Hematopoietic multipotent progenitor cell (in vitro differentiated cells): ENCODE data around the gene CDCA8. TPM values are rescaled to one million over a fixed set of nuclear protein-coding genes. Genes with fewer than 3 reads are reported as not detected.
"Not testable (repeated sequence)": the region's sequence is repeated elsewhere in the genome, so short reads cannot be mapped to it uniquely, and the experiment has no call there.

ENCODE experiments used
- DNase-seq, 3 donors: peaks; one replicate each; pipeline ENCODE4 v3.0.0-alpha.2; 2011 to 2015; ENCODE audit warnings: low read depth in 2 of 3, low spot score in 2 of 3
- total RNA-seq: library from RNA; depleted of rRNA; stranded (reverse); fragments of >200 nt; gene quantifications from one replicate; pipeline ENCODE4 v1.2.3, GENCODE V29; 2012

Gene CDCA8
- total RNA-seq, 1 donor, result 1.6 TPM

DNA sequence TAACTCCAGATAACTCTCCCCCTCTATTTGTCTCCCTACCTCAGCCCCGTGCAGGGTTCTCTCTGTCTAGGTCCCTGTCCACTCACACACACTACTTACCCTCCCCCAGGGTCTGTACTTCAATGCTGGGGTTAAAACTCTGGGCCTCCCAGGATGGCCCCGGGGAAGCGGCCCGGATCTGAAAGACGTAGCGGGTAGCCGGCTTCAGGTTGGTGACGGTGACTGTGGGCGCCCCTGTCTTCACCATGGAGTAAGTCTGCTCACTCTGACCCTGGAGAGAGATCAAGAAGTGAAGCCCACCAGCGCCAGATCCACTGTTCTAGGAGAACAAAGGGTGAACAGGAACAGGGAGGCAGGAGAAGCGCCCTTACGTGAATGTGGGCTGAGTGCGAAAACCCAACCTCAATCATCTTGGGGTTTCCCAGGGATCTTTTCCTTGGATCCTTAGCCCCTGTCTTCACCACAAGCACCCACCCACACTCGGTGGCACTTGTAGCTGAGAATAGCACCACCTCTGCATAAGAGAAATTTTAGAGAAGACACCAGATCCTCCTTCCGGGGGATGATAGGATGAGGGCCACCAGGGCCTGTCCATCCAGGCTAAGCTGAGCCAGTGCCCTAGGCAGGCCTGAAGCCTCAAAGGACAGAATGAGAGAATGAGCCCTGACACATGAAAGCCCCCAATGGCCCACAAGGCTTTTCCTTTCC lies 39.1 kb downstream of the CDCA8 start:
- no peak for DNase-seq

GRCh38 chr1:37732111-37732780 lies 39.9 kb downstream of the CDCA8 start:
- no peak for DNase-seq

GRCh38 chr1:37734629-37735591 lies 42.6 kb downstream of the CDCA8 start:
- DNase-seq, result no peak

GRCh38 chr1:37737975-37738374 lies 45.7 kb downstream of the CDCA8 start:
- DNase-seq, result not testable (repeated sequence)

DNA sequence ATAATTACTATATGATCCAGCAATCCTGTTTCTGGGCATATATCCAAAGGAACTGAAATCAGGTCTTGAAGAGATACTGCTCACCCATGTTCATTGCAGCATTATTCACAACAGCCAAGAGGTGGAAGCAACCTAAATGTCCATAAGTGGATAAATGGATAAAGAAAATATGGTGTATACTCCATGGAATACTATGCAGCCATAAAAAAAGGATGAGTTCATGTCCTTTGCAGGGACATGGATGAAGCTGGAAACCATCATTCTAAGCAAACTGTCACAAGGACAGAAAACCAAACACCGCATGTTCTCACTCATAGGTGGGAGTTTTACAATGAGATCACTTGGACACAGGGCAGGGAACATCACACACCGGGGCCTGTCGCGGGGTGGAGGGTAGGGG lies 46.3 kb downstream of the CDCA8 start:
- not testable (repeated sequence) for DNase-seq

DNA sequence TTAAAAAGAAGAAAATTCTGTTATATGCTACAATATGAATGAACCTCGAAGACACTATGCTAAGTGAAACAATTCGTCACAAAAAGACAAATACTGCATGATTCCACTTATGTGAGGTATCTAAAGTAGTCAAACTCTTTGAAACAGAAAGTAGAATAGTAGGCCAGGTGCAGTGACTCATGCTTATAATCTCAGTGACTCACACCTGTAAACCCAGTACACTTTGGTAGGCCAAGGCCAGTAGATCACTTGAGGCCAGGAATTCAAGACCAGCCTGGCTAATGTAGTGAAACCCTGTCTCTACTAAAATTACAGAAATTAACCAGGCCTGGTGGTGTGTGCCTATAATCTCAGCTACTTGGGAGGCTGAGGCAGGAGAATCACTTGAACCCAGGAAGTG lies 46.9 kb downstream of the CDCA8 start:
- no peak for DNase-seq

DNA sequence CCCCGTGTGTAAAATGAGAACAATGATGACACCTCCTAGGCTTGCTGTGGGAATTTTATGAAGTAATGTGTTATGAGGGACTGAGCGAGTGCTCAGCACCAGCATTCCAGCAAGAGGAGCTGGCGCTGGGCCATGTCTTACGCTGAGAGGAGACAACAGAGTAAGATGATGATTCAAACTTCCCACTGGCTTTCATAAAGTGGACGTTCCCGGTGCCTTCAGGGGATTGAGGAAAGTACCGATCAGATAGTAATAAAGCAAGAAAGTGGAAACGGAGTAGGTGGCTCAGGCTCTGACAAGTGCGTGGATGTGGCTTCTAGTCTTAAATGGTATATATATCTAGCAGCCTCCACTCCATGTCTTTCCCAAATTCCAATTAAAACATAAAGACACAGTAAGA lies 48.8 kb downstream of the CDCA8 start:
- DNase-seq, result no peak

DNA sequence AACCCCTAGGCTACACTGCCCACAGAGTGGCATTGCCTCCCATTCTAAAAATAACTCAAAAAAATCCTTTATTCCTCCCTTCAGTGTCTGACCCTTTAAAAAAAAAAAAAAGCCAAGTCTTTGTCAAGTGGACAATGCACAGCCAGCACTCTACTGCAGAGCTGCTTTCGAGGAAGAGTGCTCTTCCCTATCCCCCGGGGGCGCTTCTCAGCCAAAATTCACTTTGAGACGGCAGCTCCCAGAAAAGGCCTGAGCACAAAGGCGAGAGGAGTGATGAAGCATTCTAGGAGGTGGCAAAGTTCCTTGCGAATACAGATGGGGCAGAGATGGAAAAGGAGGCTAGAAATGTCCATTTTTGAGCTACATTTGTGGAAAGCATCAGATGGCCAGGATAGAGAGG lies 49.3 kb downstream of the CDCA8 start:
- DNase-seq, result no peak

- DNase-seq, result no peak
Measured at GRCh38 chr1:37746806-37747205, 54.5 kb downstream of the CDCA8 start.

DNA sequence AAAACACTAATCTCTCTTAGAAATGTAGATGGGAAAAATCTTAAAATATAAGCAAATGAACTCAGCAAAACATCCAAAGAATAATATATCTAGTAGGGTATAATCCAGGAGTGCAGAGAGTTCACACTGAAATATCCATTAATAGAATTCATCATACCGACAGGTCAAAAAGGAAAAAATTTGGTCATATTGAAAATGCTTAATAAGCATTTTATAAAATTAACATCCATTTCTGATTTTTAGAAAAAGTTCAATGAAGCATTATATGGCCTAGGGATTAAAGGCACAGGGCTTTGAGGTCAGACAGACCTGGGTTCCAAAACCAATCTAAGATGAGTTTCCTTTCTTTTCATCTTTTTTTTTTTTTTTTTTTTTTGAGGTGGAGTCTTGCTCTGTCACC lies 56.2 kb downstream of the CDCA8 start:
- DNase-seq, result no peak

DNA sequence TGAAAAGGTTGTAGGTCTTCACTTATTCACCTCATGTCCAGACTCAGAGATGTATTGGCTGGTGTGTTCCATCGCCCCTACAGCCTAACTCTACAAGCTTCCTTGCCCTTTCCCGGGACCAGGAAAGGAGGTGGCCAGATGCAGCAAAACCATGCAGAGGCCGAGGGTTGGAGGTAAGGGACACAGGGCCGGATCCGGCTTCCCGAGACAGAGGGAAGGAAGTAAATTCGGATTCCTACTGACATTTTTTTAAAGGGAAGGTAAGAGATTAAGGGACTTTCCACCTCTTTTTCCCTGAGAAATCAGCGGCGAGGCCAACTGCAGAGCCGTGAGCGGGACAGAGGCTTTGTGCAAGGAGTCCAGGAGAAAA lies 59.9 kb downstream of the CDCA8 start:
- DNase-seq, result no peak

- DNase-seq, result no peak
Measured at GRCh38 chr1:37752583-37753471, 60.5 kb downstream of the CDCA8 start.

DNA sequence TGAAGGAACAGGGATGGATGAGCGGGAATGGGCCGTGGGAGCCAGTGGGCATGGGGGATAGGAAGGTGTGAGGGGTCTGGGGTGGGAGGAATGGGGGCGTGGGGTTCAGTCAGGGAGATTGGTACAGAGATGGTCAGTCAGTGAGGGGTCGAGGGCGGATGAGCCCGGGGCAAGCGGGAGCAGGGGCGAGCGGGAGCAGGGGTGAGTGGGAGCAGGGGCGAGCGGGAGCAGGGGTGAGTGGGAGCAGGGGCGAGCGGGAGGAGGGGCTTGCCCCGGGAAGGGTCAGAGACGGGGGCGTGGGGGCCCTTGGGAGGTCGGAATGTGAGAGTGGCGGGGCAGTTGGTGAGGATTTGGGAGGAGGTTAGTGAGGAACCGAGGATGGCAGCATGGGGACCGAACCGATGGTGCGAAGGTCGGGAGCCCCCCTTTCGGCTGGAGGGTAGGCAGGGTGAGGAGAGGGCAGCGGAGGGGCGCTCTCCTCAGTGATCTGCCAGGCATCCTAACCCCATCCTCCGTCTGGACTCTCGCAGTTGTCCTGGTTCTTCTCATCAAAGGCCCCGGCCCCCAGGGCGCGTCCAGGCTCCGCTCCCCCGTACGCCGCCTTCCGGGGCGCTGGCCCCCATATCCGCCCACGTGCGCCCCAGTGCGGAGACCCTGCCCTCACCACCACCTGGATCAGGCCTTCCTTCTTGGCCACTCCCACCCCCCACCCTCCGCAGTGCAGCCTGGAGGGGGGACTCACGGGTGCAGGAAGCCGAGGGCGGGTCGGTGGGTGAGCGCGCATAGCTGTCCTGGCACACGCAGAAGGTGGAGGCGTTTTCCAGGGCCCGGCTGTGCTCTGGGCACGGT lies 61.4 kb downstream of the CDCA8 start:
- no peak for DNase-seq

DNA sequence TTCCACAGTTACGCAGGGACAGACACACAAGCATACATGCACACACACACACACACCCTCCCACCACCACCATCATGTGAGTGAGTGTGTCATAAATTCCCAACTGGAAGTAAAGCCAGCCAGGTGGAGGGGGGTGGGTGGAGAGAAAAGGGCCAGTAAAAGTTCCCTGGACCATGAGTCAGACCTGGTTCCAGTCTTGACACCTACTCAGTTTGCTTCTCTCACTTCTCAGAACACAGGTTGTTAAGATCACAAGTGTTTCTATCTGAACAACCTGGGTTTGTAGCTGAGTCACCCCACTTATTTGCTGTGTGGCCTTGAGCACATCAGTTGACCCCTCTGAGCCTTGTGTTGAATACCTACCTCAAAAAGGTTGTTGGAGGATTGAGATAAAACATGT lies 63.0 kb downstream of the CDCA8 start:
- DNase-seq, result no peak

DNA sequence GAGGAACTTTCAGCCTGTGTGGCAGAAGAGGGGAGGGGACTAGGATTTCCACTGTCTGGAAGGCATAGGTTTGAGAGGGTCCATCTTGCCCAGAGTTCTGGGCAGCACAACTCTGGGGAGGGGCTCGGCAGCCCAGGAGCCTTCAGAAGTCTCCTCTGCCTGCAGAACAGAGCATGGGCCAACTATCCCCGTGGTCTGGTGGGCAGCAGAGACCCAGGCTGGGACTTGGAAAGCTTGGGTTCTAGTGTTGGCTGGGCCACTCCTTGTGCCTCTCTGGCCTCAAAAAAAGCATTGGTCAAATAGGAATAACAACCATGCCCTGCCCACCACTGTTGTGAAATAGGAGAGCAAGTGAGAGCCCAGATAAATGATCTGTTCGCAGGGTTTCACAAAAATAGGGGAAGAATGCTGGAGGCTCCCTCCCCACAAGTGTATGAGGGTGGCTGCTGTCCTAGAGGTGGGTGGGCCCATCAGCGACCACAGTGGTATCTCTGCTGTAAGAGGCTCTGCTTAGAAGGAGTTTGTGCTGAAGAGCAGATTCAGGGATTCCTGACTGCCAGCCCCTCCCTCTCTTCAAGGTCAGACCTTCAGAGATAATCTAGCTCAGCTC lies 63.7 kb downstream of the CDCA8 start:
- DNase-seq, result no peak
